HG02763 (cell line): ENCODE measurements around the gene PARP15.
A peak's percentile ranks its signal among the peaks of the same experiment; 100 is the strongest.
"Not testable (repeated sequence)": the region's sequence is repeated elsewhere in the genome, so short reads cannot be mapped to it uniquely, and the experiment has no call there.

Source experiments
- ATAC-seq: cut with Tn5 transposase; IDR thresholded peaks from one replicate; pipeline ENCODE4 v1.9.1; 2021; ENCODE audit warnings: mild to moderate bottlenecking, moderate library complexity; ENCODE audit not compliant: unreplicated experiment

Gene PARP15

GRCh38 chr3:122615303-122615702, 37.9 kb downstream of the PARP15 start:
- ATAC-seq = no peak

- no peak for ATAC-seq
Measured at GRCh38 chr3:122618614-122619013, 41.2 kb downstream of the PARP15 start.

- ATAC-seq = no peak
Measured at GRCh38 chr3:122619040-122619439, 41.6 kb downstream of the PARP15 start.

DNA sequence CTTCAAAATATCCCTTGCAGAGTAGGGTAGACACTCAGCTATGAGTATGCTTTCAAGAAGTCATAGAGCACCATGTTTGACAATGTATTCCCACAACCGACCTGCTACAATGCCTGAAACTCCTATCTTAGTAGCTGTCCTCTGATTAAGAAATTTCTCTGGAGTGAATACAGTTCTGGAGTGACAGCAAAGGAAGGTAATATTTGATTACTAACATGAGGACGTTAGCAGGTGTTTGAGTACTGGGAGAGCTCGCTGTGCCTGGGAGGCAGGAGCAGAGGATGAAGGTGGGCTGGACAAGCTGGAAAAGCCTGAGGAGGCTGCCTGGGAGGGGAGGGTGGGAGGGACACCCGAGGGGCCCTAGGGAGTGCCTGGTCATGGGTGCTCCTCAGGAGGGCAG, 42.9 kb downstream of the PARP15 start:
- ATAC-seq = no peak

DNA sequence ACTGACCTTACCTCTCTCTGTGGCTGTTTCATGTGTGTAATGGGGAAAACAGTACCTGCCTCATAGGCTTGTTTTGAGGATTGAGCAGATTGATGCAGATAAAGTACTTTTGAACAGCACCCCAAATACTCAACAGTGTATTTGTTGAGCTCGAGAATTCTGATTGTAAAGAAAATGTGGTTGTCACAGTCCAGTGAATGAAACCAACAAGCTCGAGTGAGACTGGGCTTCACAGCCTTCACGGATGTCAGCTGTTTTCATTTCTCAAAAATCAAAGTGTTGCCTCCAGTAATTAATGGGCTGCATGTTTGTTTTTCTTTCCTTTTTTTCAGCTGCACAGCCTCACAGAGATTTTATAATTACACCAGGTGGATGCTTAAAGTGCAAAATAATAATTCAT, 43.7 kb downstream of the PARP15 start:
- no peak for ATAC-seq

GRCh38 chr3:122623031-122623829, 45.8 kb downstream of the PARP15 start:
- no peak for ATAC-seq

- ATAC-seq = no peak
Measured at GRCh38 chr3:122626515-122627180, 49.2 kb downstream of the PARP15 start.

DNA sequence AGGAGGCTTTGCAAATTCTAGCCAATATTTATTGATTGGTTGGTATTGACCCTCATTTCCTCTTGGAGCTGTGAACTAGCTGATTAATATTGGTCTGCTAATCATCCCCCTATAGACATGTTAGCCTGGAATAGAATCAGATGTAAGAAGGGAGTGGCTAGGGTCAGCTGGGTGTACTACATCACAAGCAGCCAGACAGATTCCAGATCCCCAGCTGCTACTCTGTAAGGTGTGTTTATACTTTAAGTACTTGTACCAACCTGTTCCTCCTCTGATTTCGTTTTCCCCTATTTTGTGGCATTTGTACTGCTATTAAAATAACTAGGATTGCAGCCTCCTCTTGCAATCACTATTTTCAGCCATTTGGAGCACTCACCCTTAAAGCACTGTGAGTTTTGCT, 49.9 kb downstream of the PARP15 start:
- ATAC-seq = no peak

DNA sequence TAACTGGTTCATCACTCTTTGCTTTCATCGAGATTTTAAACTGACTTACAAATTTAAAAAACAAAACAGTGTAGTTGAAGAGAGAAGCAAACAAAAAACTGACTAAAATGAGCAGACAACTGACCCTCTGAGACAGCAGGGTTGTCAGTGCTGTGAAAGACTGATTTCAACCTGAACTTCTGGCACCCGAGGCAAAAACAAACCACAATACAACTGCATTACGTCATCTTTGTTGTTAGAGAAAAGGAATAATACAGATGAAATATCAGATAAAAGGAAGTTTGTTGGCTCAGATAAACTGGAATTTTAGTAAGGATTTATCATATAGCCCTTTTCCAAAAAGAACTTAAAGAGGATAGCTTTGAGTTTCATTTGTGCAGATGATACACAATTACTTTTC, 51.1 kb downstream of the PARP15 start:
- no peak for ATAC-seq

GRCh38 chr3:122629763-122630162, 52.3 kb downstream of the PARP15 start:
- ATAC-seq = no peak

DNA sequence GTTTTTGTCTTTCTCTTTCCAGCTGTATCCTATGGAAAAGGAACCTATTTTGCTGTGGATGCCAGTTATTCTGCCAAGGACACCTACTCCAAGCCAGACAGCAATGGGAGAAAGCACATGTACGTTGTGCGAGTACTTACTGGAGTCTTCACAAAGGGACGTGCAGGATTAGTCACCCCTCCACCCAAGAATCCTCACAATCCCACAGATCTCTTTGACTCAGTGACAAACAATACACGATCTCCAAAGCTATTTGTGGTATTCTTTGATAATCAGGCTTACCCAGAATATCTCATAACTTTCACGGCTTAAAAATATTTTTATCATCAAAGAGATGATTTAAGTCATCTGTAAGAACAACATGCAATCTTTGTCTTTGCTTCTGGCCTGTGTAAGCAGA, 58.3 kb downstream of the PARP15 start:
- ATAC-seq = no peak

GRCh38 chr3:122636697-122637096, 59.2 kb downstream of the PARP15 start:
- ATAC-seq = no peak

GRCh38 chr3:122640437-122640999, 63.1 kb downstream of the PARP15 start:
- no peak for ATAC-seq

DNA sequence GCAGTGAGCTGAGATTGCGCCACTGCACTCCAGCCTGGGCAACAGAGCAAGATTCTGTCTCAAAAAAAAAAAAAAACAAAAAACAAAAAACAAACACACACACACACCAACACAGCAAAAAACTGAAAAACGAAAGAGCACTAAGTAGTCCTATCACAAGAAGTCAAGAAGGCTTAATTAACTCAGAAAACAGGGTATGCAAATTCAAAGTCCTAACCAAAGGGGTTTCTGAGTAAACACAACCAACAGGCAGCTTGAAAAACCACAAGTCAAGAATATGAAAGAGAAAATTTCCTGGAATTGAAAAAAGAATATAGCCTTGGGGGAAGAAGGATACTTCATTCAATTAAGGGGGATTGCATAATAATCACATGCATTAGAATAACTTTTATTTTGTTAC, 65.5 kb downstream of the PARP15 start:
- ATAC-seq = peak; percentile 77

GRCh38 chr3:122646146-122646988, 68.9 kb downstream of the PARP15 start:
- no peak for ATAC-seq

DNA sequence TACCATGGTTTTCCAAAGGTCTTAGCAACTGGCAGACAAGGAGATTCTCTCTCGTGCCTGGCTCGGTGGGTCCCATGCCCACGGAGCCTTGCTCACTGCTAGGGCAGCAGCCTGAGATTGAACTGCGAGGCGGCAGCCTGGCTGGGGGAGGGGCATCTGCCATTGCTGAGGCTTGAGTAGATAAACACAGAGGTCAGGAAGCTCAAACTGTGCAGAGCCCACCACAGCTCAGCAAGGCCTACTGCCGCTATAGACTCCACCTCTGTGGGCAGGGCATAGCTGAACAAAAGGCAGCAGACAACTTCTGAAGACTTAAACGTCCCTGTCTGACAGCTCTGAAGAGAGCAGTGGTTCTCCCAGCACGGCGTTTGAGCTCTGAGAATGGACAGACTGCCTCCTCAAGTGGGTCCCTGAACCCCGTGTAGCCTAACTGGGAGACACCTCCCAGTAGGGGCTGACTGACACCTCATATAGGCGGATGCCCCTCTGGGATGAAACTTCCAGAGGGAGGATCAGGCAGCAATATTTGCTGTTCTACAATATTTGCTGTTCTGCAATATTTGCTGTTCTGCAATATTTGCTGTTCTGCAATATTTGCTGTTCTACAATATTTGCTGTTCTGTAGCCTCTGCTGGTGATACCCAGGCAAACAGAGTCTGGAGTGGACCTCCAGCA, 73.9 kb downstream of the PARP15 start:
- not testable (repeated sequence) for ATAC-seq

DNA sequence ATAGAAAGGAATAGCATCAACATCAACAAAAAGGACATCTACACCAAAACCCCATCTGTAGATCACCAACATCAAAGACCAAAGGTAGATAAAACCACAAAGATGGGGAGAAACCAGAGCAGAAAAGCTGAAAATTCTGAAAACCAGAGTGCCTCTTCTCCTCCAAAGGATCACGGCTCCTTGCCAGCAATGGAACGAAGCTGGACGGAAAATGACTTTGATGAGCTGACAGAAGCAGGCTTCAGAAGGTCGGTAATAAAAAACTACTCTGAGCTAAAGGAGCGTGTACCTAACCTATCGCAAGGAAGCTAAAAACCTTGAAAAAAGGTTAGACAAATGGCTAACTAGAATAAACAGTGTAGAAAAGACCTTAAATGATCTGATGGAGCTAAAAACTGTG, 74.5 kb downstream of the PARP15 start:
- not testable (repeated sequence) for ATAC-seq

- ATAC-seq = not testable (repeated sequence)
Measured at GRCh38 chr3:122658336-122658735, 80.9 kb downstream of the PARP15 start.

GRCh38 chr3:122660297-122660974, 83.0 kb downstream of the PARP15 start:
- no peak for ATAC-seq

- ATAC-seq = no peak
Measured at GRCh38 chr3:122661633-122662032, 84.2 kb downstream of the PARP15 start.
